ENCODE data around the gene NDFIP1. TPM values are rescaled to one million over a fixed set of nuclear protein-coding genes. Genes with fewer than 3 reads are reported as not detected.
"Not testable (repeated sequence)": the region's sequence is repeated elsewhere in the genome, so short reads cannot be mapped to it uniquely, and the experiment has no call there.

NDFIP1 gene
- total and polyA plus RNA-seq, 12 donors: 26.7 to 313 (median 89.2) TPM

DNA sequence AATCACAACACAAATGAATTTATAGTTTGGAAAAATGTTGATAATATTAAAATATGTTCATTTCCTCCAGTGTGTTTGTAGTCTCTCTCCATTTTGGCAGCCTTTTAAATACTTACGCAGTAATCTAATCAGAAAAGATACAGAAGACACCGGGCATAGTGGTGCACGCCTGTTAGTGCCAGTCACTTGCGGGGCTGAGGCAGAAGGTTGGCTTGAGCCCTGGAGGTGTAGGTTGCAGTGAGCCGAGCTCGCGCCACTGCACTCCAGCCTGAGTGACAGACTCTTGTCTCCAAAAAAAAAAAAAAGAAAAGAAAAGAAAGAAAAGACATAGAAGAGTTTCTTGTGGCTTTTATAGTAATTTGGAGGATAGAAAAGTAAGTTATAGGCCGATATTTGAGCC is 41.9 kb downstream of the NDFIP1 start:
- WGBS, 4 donors: 88 to 96% (median 91%) methylated on average over 8 of the region's 8 CpGs
- Histone ChIP-seq H3K9me3 (replicated peaks in 1 of 3) (peaks cover 0 to 4% (median 0%) of the 10 kb centered on the region in 3 donors), H3K27me3 (no peaks in the 10 kb centered on the region), H3K4me3 (no peak overlapping the region), H3K4me1 (replicated peaks in 1 of 2) (no peaks in the 10 kb centered on the region), H3K36me3 (replicated peaks in 1 of 2) (peaks cover 0 to 45% of the 10 kb centered on the region in 2 donors), H3K27ac (no peak overlapping the region)
- no peak for DNase-seq
- TF ChIP-seq POLR2A (IDR thresholded peaks at IDR 0.05): no peak
- TF ChIP-seq, protein P1, sequence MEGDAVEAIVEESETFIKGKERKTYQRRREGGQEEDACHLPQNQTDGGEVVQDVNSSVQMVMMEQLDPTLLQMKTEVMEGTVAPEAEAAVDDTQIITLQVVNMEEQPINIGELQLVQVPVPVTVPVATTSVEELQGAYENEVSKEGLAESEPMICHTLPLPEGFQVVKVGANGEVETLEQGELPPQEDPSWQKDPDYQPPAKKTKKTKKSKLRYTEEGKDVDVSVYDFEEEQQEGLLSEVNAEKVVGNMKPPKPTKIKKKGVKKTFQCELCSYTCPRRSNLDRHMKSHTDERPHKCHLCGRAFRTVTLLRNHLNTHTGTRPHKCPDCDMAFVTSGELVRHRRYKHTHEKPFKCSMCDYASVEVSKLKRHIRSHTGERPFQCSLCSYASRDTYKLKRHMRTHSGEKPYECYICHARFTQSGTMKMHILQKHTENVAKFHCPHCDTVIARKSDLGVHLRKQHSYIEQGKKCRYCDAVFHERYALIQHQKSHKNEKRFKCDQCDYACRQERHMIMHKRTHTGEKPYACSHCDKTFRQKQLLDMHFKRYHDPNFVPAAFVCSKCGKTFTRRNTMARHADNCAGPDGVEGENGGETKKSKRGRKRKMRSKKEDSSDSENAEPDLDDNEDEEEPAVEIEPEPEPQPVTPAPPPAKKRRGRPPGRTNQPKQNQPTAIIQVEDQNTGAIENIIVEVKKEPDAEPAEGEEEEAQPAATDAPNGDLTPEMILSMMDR (IDR thresholded peaks at IDR 0.05): no peak
- intact Hi-C loops (cut with DNase I): loop anchor here in 1 of 2 donors (5.0 to 10.0 kb wide), 2 partner anchors 397 to 544 kb away; no protein-coding TSS in a partner anchor

- Histone ChIP-seq H3K27ac (no peak overlapping the region), H3K4me1 (replicated peaks in 1 of 2) (peaks cover 0 to 2% of the 10 kb centered on the region in 2 donors), H3K36me3 (replicated peaks in 1 of 2) (peaks cover 0 to 33% of the 10 kb centered on the region in 2 donors), H3K4me3 (no peak overlapping the region), H3K9me3 (replicated peaks in 1 of 3) (peaks cover 0 to 4% (median 0%) of the 10 kb centered on the region in 3 donors), H3K27me3 (no peaks in the 10 kb centered on the region)
- 50 to 55% (median 54%) methylated on average over 3 of the region's 3 CpGs for WGBS, 4 donors
- TF ChIP-seq, protein P1 (IDR thresholded peaks at IDR 0.05): peak; percentile 69 to 89 (median 84)
- no peak for TF ChIP-seq POLR2A (IDR thresholded peaks at IDR 0.05)
- DNase-seq: peak; percentile 49 to 87 (median 56)
- intact Hi-C loops (cut with DNase I): loop anchor here in 1 of 2 donors (5.0 to 10.0 kb wide), 2 partner anchors 396 to 543 kb away; no protein-coding TSS in a partner anchor
Observed at GRCh38 chr5:142151436-142152383, 43.1 kb downstream of the NDFIP1 start.

DNA sequence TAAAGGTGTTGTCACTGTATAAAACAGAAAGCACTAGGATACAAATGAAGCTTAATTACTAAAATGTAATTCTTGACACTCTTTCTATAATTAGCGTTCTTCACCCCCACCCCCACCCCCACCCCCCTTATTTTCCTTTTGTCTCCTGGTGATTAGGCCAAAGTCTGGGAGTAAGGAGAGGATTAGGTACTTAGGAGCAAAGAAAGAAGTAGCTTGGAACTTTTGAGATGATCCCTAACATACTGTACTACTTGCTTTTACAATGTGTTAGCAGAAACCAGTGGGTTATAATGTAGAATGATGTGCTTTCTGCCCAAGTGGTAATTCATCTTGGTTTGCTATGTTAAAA is 43.8 kb downstream of the NDFIP1 start:
- H3K27ac ChIP-seq: no peak overlapping the region
- H3K4me3 ChIP-seq: no peak overlapping the region
- no peak for DNase-seq
- 74 to 90% (median 87%) methylated on average over 1 of the region's 1 CpG for WGBS, 4 donors
- peaks cover 0 to 4% (median 0%) of the 10 kb centered on the region in 3 donors for H3K9me3 ChIP-seq (replicated peaks in 1 of 3)
- H3K4me1 ChIP-seq (replicated peaks in 1 of 2): peaks cover 0 to 9% of the 10 kb centered on the region in 2 donors
- TF ChIP-seq POLR2A (IDR thresholded peaks at IDR 0.05): no peak
- TF ChIP-seq, protein P1 (IDR thresholded peaks at IDR 0.05): no peak
- intact Hi-C loops (cut with DNase I): loop anchor here in 1 of 2 donors (5.0 to 10.0 kb wide), 2 partner anchors 395 to 542 kb away; no protein-coding TSS in a partner anchor
- no peaks in the 10 kb centered on the region for H3K27me3 ChIP-seq
- peaks cover 0 to 28% of the 10 kb centered on the region in 2 donors for H3K36me3 ChIP-seq (replicated peaks in 1 of 2)

DNA sequence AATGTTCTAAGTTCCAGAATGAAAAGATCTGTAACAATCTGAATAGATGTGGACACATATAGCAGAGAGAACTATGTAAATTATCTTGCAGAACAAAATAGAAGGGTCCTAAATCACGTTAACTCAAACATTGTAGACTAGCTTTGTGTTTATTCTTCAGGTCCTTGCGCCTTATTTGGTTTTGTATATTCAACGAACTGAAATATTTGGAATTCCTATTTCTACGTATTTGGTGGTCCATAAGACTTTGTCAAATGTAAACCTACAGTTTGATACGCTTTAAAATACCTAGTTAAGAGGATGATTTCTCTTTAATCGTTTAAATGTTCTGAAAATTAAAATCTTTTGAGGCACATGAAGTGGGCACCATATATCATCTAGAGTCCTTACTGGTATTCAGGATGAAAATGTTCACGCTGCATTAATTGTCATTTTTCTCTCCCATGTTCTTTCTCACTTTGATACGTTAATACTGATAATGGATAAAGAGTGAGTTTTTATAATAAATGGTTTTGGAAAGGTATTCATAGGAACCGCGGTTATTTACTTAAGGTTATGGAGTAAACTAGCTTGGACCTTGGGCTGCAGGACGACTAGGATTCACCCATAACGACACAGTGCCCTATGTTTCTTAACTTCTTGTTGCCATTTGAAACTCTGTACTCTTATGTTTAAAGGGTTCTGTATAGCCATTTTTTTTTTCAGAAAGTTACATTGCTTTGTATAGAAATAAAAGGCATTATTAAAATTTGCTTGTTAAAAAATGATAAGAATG is 45.3 kb downstream of the NDFIP1 start:
- Histone ChIP-seq H3K4me1 (replicated peaks in 1 of 2) (peaks cover 0 to 13% of the 10 kb centered on the region in 2 donors), H3K36me3 (replicated peaks in 1 of 2) (peaks cover 0 to 22% of the 10 kb centered on the region in 2 donors)

GRCh38 chr5:142154449-142154841 is 45.9 kb downstream of the NDFIP1 start:
- intact Hi-C loops (cut with DNase I): loop anchor here in 1 of 2 donors (5.0 to 10.0 kb wide), 2 partner anchors 393 to 540 kb away; no protein-coding TSS in a partner anchor
- not testable (repeated sequence) for H3K9me3 ChIP-seq (replicated peaks in 1 of 3); DNase-seq; H3K27ac ChIP-seq; H3K27me3 ChIP-seq; H3K4me3 ChIP-seq
- peaks cover 0 to 13% of the 10 kb centered on the region in 2 donors for H3K4me1 ChIP-seq (replicated peaks in 1 of 2)
- peaks cover 0 to 17% of the 10 kb centered on the region in 2 donors for H3K36me3 ChIP-seq (replicated peaks in 1 of 2)
- 95 to 98% (median 97%) methylated on average over 12 of the region's 12 CpGs for WGBS, 4 donors

More for the DNA sequence above, 45.3 kb downstream of the NDFIP1 start:
- Histone ChIP-seq H3K4me3 (no peak overlapping the region), H3K27me3 (no peaks in the 10 kb centered on the region), H3K9me3 (replicated peaks in 1 of 3) (peaks cover 0 to 4% (median 0%) of the 10 kb centered on the region in 3 donors), H3K27ac (no peak overlapping the region)
- TF ChIP-seq, protein P1 (IDR thresholded peaks at IDR 0.05): no peak
- TF ChIP-seq POLR2A (IDR thresholded peaks at IDR 0.05): no peak
- no peak for DNase-seq
- intact Hi-C loops (cut with DNase I): loop anchor here in 1 of 2 donors (5.0 to 10.0 kb wide), 2 partner anchors 393 to 541 kb away; no protein-coding TSS in a partner anchor
- WGBS, 4 donors: 85 to 94% (median 89%) methylated on average over 12 of the region's 12 CpGs

Measured in adrenal gland (tissue), 12 donors.